Esophagus muscularis mucosa (tissue), 3 donors: ENCODE measurements around the gene SIAH2.

Source experiments
- CTCF ChIP-seq, 3 experiments: fragments of 200-600 bp in 2 of 3; fragments of 450-650 bp in 1 of 3; sonication (generic) in 2 of 3; IDR thresholded peaks; one replicate each; pipeline ENCODE4 v1.5.1; 2017 to 2019; ENCODE audit warnings: antibody characterized with exemption in 3 of 3, mild to moderate bottlenecking in 2 of 3, moderate library complexity in 1 of 3
- POLR2A ChIP-seq: fragments of 450-650 bp; IDR thresholded peaks from one replicate; pipeline ENCODE4 v1.6.1; 2017; ENCODE audit warnings: antibody characterized with exemption, moderate library complexity, mild to moderate bottlenecking, low read depth
- POLR2AphosphoS5 ChIP-seq, 2 donors: sonication (generic); formaldehyde crosslinking; IDR thresholded peaks; one replicate each; pipeline ENCODE4 v1.6.1; 2017; ENCODE audit warnings: antibody characterized with exemption in 2 of 2

- TF ChIP-seq POLR2A (no peak), CTCF (IDR thresholded peaks at IDR 0.05) (no peak), POLR2AphosphoS5 (IDR thresholded peaks at IDR 0.05) (no peak)
These were observed 20.3 kb upstream of the SIAH2 start for GRCh38 chr3:150783316-150783715.
